Endothelial cell of umbilical vein (primary cell): ENCODE results near the gene ADCY5. TPM values are rescaled to one million over a fixed set of nuclear protein-coding genes. Genes with fewer than 3 reads are reported as not detected.

Experiments
- BruUV-seq: library from RNA; stranded (reverse); fragments of 400-500 nt; replicated peaks from 2 replicates; lab custom pipeline; 2021; lab: Mats Ljungman, UMichigan
- CTCF ChIA-PET: fragments of 300-600, 350-600 bp; sonication (Branson Sonifier 250); formaldehyde crosslinking; loops from one replicate; lab custom pipeline; 2021; ENCODE audit warnings: antibody characterized with exemption, inconsistent platforms; lab: Charles Lee
- POLR2A ChIA-PET: fragments of 300-600, 350-600 bp; sonication (Branson Sonifier 250); formaldehyde crosslinking; loops from one replicate; lab custom pipeline; 2021; ENCODE audit warnings: antibody characterized with exemption, inconsistent platforms; lab: Charles Lee
- DNase-seq: peaks from one replicate; pipeline ENCODE4 v3.0.0-alpha.2; 2011; ENCODE audit warnings: low read depth, low spot score
- FAIRE-seq: peaks from 2 replicates; lab custom pipeline; 2011; peaks lifted over from hg19 to GRCh38; lab: Jason Lieb, UNC
- H2AFZ ChIP-seq: 2 replicates; pipeline ENCODE4 v1.6.0; 2012; ENCODE audit warnings: low read depth, low read length, control low read depth, inconsistent platforms
- H3K27ac ChIP-seq: 2 replicates; pipeline ENCODE4 v1.5.1; 2011; ENCODE audit warnings: low read depth, mild to moderate bottlenecking, control low read depth, low read length, moderate library complexity; ENCODE audit not compliant: insufficient read depth
- H3K27me3 ChIP-seq, 2 experiments: 2 replicates each; pipeline versions ENCODE4 v1.6.0 to v1.6.1; 2011; ENCODE audit warnings: low read length in 2 of 2, mixed read lengths in 1 of 2; ENCODE audit not compliant: control insufficient read depth in 2 of 2, insufficient read depth in 2 of 2
- H3K36me3 ChIP-seq, 2 experiments: 2 replicates in 1 of 2; 3 replicates in 1 of 2; pipeline ENCODE4 v1.5.1; 2011; ENCODE audit warnings: low read length in 2 of 2, mild to moderate bottlenecking in 1 of 2, moderate library complexity in 1 of 2; ENCODE audit not compliant: control insufficient read depth in 2 of 2, insufficient read depth in 2 of 2; ENCODE audit errors: extremely low read depth in 1 of 2
- H3K4me1 ChIP-seq: 3 replicates; pipeline ENCODE4 v1.5.1; 2011; ENCODE audit warnings: mild to moderate bottlenecking, low read length; ENCODE audit not compliant: control insufficient read depth, insufficient read depth; ENCODE audit errors: extremely low read depth
- H3K4me2 ChIP-seq: 2 replicates; pipeline ENCODE4 v1.6.1; 2011; ENCODE audit warnings: low read length, control low read depth, mixed read lengths; ENCODE audit not compliant: insufficient read depth
- H3K4me3 ChIP-seq, 3 experiments: fragments of 200-600 bp in 1 of 3; sonication (generic), shearing (Covaris generic) in 1 of 3; replicated peaks in 1 of 3; 2 replicates each; pipeline ENCODE4 v1.5.1; 2011 to 2016; ENCODE audit warnings: control low read depth in 3 of 3, low read length in 3 of 3, mild to moderate bottlenecking in 2 of 3, inconsistent platforms in 1 of 3, low read depth in 1 of 3, moderate library complexity in 1 of 3; ENCODE audit not compliant: insufficient read depth in 1 of 3
- H3K79me2 ChIP-seq: 2 replicates; pipeline ENCODE4 v1.6.0; 2012; ENCODE audit warnings: low read length, inconsistent platforms; ENCODE audit not compliant: control insufficient read depth, insufficient read depth
- H3K9ac ChIP-seq: replicated peaks from 2 replicates; pipeline ENCODE3; 2011; ENCODE audit warnings: low read length, control low read depth; ENCODE audit not compliant: insufficient read depth; ENCODE audit errors: extremely low read depth
- H3K9me1 ChIP-seq: replicated peaks from 3 replicates; pipeline ENCODE4 v1.6.0; 2011; ENCODE audit warnings: mild to moderate bottlenecking, low read length; ENCODE audit not compliant: control insufficient read depth, insufficient read depth; ENCODE audit errors: extremely low read depth
- H3K9me3 ChIP-seq: replicated peaks from 2 replicates; pipeline ENCODE4 v1.5.1; 2012; ENCODE audit warnings: low read length, inconsistent platforms; ENCODE audit not compliant: control insufficient read depth, insufficient read depth
- H4K20me1 ChIP-seq: replicated peaks from 2 replicates; pipeline ENCODE3; 2011; ENCODE audit warnings: mild to moderate bottlenecking, low read length; ENCODE audit not compliant: control insufficient read depth, insufficient read depth; ENCODE audit errors: extremely low read depth
- CTCF ChIP-seq, 2 donors: IDR thresholded peaks; 1 replicate in 1 of 2; 2 replicates in 1 of 2; pipeline ENCODE4 v1.5.1; 2011; ENCODE audit warnings: low read length in 2 of 2, mild to moderate bottlenecking in 2 of 2, moderate library complexity in 2 of 2, control low read depth in 1 of 2, inconsistent platforms in 1 of 2, low read depth in 1 of 2; ENCODE audit not compliant: insufficient read depth in 1 of 2; ENCODE audit errors: extremely low read depth in 1 of 2
- EZH2 ChIP-seq: IDR thresholded peaks from 2 replicates; pipeline ENCODE4 v1.6.1; 2012; ENCODE audit warnings: borderline replicate concordance, low read depth, mild to moderate bottlenecking, moderate library complexity, low read length, inconsistent platforms; ENCODE audit not compliant: severe bottlenecking
- FOS ChIP-seq: IDR thresholded peaks from 2 replicates; pipeline ENCODE4 v1.6.1; 2011; ENCODE audit warnings: mild to moderate bottlenecking, low read length, moderate library complexity, borderline replicate concordance; ENCODE audit not compliant: insufficient read depth
- GATA2 ChIP-seq: IDR thresholded peaks from 2 replicates; pipeline ENCODE4 v1.7.0; 2011; ENCODE audit warnings: low read depth, mild to moderate bottlenecking, moderate library complexity, mixed read lengths, low read length; ENCODE audit not compliant: insufficient read length, insufficient read depth
- JUN ChIP-seq: IDR thresholded peaks from 2 replicates; pipeline ENCODE4 v1.6.1; 2011; ENCODE audit warnings: borderline replicate concordance, low read depth; ENCODE audit not compliant: insufficient read length, insufficient read depth
- MAX ChIP-seq: IDR thresholded peaks from 2 replicates; pipeline ENCODE4 v1.6.1; 2011; ENCODE audit not compliant: insufficient read depth, insufficient read length
- MYC ChIP-seq: IDR thresholded peaks from one replicate; pipeline ENCODE4 v1.6.1; 2011; ENCODE audit warnings: mild to moderate bottlenecking, low read depth, low read length
- POLR2A ChIP-seq: IDR thresholded peaks from 2 replicates; pipeline ENCODE4 v1.6.1; 2012; ENCODE audit warnings: low read depth, mild to moderate bottlenecking, control low read depth, low read length
- POLR2AphosphoS5 ChIP-seq: IDR thresholded peaks from 2 replicates; pipeline ENCODE4 v1.6.1; 2012; ENCODE audit warnings: low read depth, mild to moderate bottlenecking, control low read depth, low read length, moderate library complexity; ENCODE audit not compliant: insufficient read depth
- dilution Hi-C: fragments of 300-500 bp; cut with MboI; formaldehyde crosslinking; loops from one replicate; pipeline ENCODE4 v1.15.0; 2019; ENCODE audit warnings: low sequenced_read_pairs; ENCODE audit not compliant: extremely low pct_ligation_motif_present
- intact Hi-C: fragments of 100-400 bp; cut with micrococcal nuclease; formaldehyde crosslinking; loops from one replicate; pipeline ENCODE4 v1.10.0; 2022
- polyA plus RNA-seq, 4 experiments: library from polyadenylated mRNA; depleted of rRNA in 3 of 4; stranded (reverse) in 3 of 4; unstranded in 1 of 4; fragments of >200 nt; gene quantifications; 2 replicates each; pipeline versions ENCODE4 v1.2.1 to v1.2.3, GENCODE V29; 2011 to 2012; ENCODE audit warnings: missing spikeins in 1 of 4
- total RNA-seq: library from RNA; stranded (reverse); gene quantifications from 2 replicates; pipeline ENCODE4 v1.2.3, GENCODE V29; 2021

Gene ADCY5
- total and polyA plus RNA-seq, 2 donors (not counting 3 experiments of a cell fraction or from before 2014, with no cell fraction given), result 0.01 TPM; not detected in 1

GRCh38 chr3:123321806-123322205, 127.1 kb downstream of the ADCY5 start:
- H3K27me3 ChIP-seq, result peaks cover 2 to 5% of the 10 kb centered on the region in 2 experiments
- ChIA-PET POLR2A (no interaction called here), CTCF (interaction anchor here (0.5 to 12.7 kb wide), 5 partner anchors 14 to 240 kb away, joined by 3 to 151 read pairs (median 7); no protein-coding TSS in a partner anchor)

More at GRCh38 chr3:123321806-123322205, 127.1 kb downstream of the ADCY5 start:
- DNase-seq (no peak), FAIRE-seq (no peak)
- Histone ChIP-seq H3K36me3 (no peaks in the 10 kb centered on the region), H3K9ac (no peak overlapping the region), H4K20me1 (no peaks in the 10 kb centered on the region), H3K27ac (no peak overlapping the region), H2AFZ (no peak overlapping the region), H3K4me3 (no peak overlapping the region), H3K9me1 (no peaks in the 10 kb centered on the region), H3K79me2 (no peaks in the 10 kb centered on the region), H3K4me1 (no peaks in the 10 kb centered on the region), H3K4me2 (no peak overlapping the region), H3K9me3 (no peaks in the 10 kb centered on the region)
- dilution Hi-C loops (no loop called here), intact Hi-C loops (no loop called here)
- BruUV-seq, result no TSS peak
- no peak for TF ChIP-seq CTCF (IDR thresholded peaks at IDR 0.05; ENCODE audit: extremely low read depth in 1 of 2, insufficient read depth in 1 of 2, low read depth in 1 of 2, low read length in 2 of 2)
- TF ChIP-seq JUN, result no peak
- no peak for TF ChIP-seq MYC
- no peak for TF ChIP-seq GATA2
- TF ChIP-seq POLR2A, result no peak
- TF ChIP-seq POLR2AphosphoS5, result no peak
- no peak for TF ChIP-seq MAX
- TF ChIP-seq FOS, result no peak
- no peak for TF ChIP-seq EZH2
